Measurements from ENCODE around the gene SIM1. TPM values are rescaled to one million over a fixed set of nuclear protein-coding genes. Genes with fewer than 3 reads are reported as not detected.

SIM1 gene
- total RNA-seq (not detected), polyA plus RNA-seq (not detected), total RNA-seq (0 to 0.09 (median 0) reads per million in 6 experiments)

GRCh38 chr6:100464903-100465700 is at the start of gene SIM1:
SIM1 (minus strand) TSS chr6:100464921; CDS start chr6:100463468, 1,453 bp downstream.
- POLR2A ChIA-PET = no interaction called here
- ATAC-seq (peak in 1 of 2 donors; percentile 10), DNase-seq (no peak)
- peaks cover 8 to 36% (median 10%) of the 10 kb centered on the region in 3 donors for H3K36me3 Mint-ChIP-seq
- H3K9me3 Mint-ChIP-seq = peaks cover 4 to 74% (median 26%) of the 10 kb centered on the region in 9 donors
- H3K4me1 Mint-ChIP-seq = peaks cover 10 to 29% (median 23%) of the 10 kb centered on the region in 4 donors
- peak within 1 kb of the TSS in 2 of 10 donors; percentile 44 to 81 for H3K27ac Mint-ChIP-seq
- H3K4me3 Mint-ChIP-seq = peak within 1 kb of the TSS; percentile 25 to 78 (median 58)
- peaks cover 13 to 79% (median 54%) of the 10 kb centered on the region in 5 donors for H3K27me3 Mint-ChIP-seq

- peaks cover 27 to 79% (median 57%) of the 10 kb centered on the region in 3 donors for H3K36me3 Mint-ChIP-seq
- no peak overlapping the region for H3K4me3 Mint-ChIP-seq
- no peaks in the 10 kb centered on the region for H3K27me3 Mint-ChIP-seq
- no peaks in the 10 kb centered on the region for H3K4me1 Mint-ChIP-seq
- H3K27ac Mint-ChIP-seq = no peak overlapping the region
- POLR2A ChIA-PET = no interaction called here
- no peak for ATAC-seq
- H3K9me3 Mint-ChIP-seq = no peaks in the 10 kb centered on the region
- DNase-seq = no peak
Measured at GRCh38 chr6:100512203-100512862, 47.6 kb upstream of the SIM1 start.

- POLR2A ChIA-PET = no interaction called here
- H3K9me3 Mint-ChIP-seq = no peaks in the 10 kb centered on the region
- DNase-seq = no peak
- peaks cover 22 to 58% (median 47%) of the 10 kb centered on the region in 3 donors for H3K36me3 Mint-ChIP-seq
- H3K27me3 Mint-ChIP-seq = no peaks in the 10 kb centered on the region
- no peak overlapping the region for H3K27ac Mint-ChIP-seq
- H3K4me1 Mint-ChIP-seq = no peaks in the 10 kb centered on the region
- no peak for ATAC-seq
- H3K4me3 Mint-ChIP-seq = no peak overlapping the region
Measured at GRCh38 chr6:100509101-100509500, 44.4 kb upstream of the SIM1 start.

- no peak for ATAC-seq
- Mint-ChIP-seq H3K4me3 (no peak overlapping the region), H3K4me1 (no peaks in the 10 kb centered on the region), H3K36me3 (peaks cover 11 to 36% (median 31%) of the 10 kb centered on the region in 3 donors), H3K9me3 (no peaks in the 10 kb centered on the region), H3K27me3 (no peaks in the 10 kb centered on the region), H3K27ac (no peak overlapping the region)
- DNase-seq = no peak
- POLR2A ChIA-PET = no interaction called here
Measured at GRCh38 chr6:100506651-100507050, 41.9 kb upstream of the SIM1 start.

- H3K36me3 Mint-ChIP-seq = peaks cover 4 to 21% (median 17%) of the 10 kb centered on the region in 3 donors
- H3K27me3 Mint-ChIP-seq = peaks cover 0 to 6% (median 2%) of the 10 kb centered on the region in 5 donors
- ATAC-seq (no peak), DNase-seq (no peak)
- no peaks in the 10 kb centered on the region for H3K4me1 Mint-ChIP-seq
- POLR2A ChIA-PET = no interaction called here
- H3K4me3 Mint-ChIP-seq = no peak overlapping the region
- H3K9me3 Mint-ChIP-seq = peaks cover 0 to 6% (median 2%) of the 10 kb centered on the region in 9 donors
- no peak overlapping the region for H3K27ac Mint-ChIP-seq
Measured at GRCh38 chr6:100504786-100505737, 40.3 kb upstream of the SIM1 start.

GRCh38 chr6:100503043-100503705 is 38.5 kb upstream of the SIM1 start:
- no peak overlapping the region for H3K27ac Mint-ChIP-seq
- DNase-seq (no peak), ATAC-seq (no peak)
- no peak overlapping the region for H3K4me3 Mint-ChIP-seq
- peaks cover 0 to 24% (median 14%) of the 10 kb centered on the region in 9 donors for H3K9me3 Mint-ChIP-seq
- H3K27me3 Mint-ChIP-seq = peaks cover 9 to 25% (median 14%) of the 10 kb centered on the region in 5 donors
- H3K4me1 Mint-ChIP-seq = no peaks in the 10 kb centered on the region
- peaks cover 3 to 19% (median 9%) of the 10 kb centered on the region in 3 donors for H3K36me3 Mint-ChIP-seq
- POLR2A ChIA-PET = no interaction called here

GRCh38 chr6:100493206-100493888 is 28.6 kb upstream of the SIM1 start:
- Mint-ChIP-seq H3K36me3 (peaks cover 0 to 19% (median 0%) of the 10 kb centered on the region in 3 donors), H3K4me3 (no peak overlapping the region), H3K27me3 (peaks cover 18 to 50% (median 28%) of the 10 kb centered on the region in 5 donors), H3K4me1 (no peaks in the 10 kb centered on the region), H3K9me3 (peaks cover 0 to 40% (median 17%) of the 10 kb centered on the region in 9 donors), H3K27ac (no peak overlapping the region)
- no peak for DNase-seq
- POLR2A ChIA-PET = no interaction called here
- ATAC-seq = no peak

- no peak overlapping the region for H3K27ac Mint-ChIP-seq
- no peak for DNase-seq
- H3K9me3 Mint-ChIP-seq = peaks cover 0 to 27% (median 9%) of the 10 kb centered on the region in 9 donors
- peaks cover 0 to 14% (median 0%) of the 10 kb centered on the region in 3 donors for H3K36me3 Mint-ChIP-seq
- POLR2A ChIA-PET = no interaction called here
- H3K27me3 Mint-ChIP-seq = peaks cover 15 to 53% (median 28%) of the 10 kb centered on the region in 5 donors
- ATAC-seq = no peak
- H3K4me1 Mint-ChIP-seq = no peaks in the 10 kb centered on the region
- H3K4me3 Mint-ChIP-seq = no peak overlapping the region
Measured at GRCh38 chr6:100491952-100492670, 27.4 kb upstream of the SIM1 start.

- peaks cover 0 to 9% (median 0%) of the 10 kb centered on the region in 9 donors for H3K9me3 Mint-ChIP-seq
- H3K27ac Mint-ChIP-seq = no peak overlapping the region
- H3K27me3 Mint-ChIP-seq = peaks cover 17 to 54% (median 34%) of the 10 kb centered on the region in 5 donors
- POLR2A ChIA-PET = no interaction called here
- no peaks in the 10 kb centered on the region for H3K4me1 Mint-ChIP-seq
- ATAC-seq = no peak
- no peak overlapping the region for H3K4me3 Mint-ChIP-seq
- DNase-seq = no peak
- peaks cover 0 to 9% (median 0%) of the 10 kb centered on the region in 3 donors for H3K36me3 Mint-ChIP-seq
Measured at GRCh38 chr6:100490065-100490464, 25.3 kb upstream of the SIM1 start.

GRCh38 chr6:100488244-100488643 is 23.5 kb upstream of the SIM1 start:
- Mint-ChIP-seq H3K4me1 (peaks cover 0 to 2% (median 0%) of the 10 kb centered on the region in 4 donors), H3K36me3 (peaks cover 0 to 3% (median 0%) of the 10 kb centered on the region in 3 donors), H3K9me3 (peaks cover 0 to 2% (median 0%) of the 10 kb centered on the region in 9 donors), H3K27me3 (peaks cover 22 to 65% (median 41%) of the 10 kb centered on the region in 5 donors), H3K4me3 (no peak overlapping the region), H3K27ac (no peak overlapping the region)
- DNase-seq (no peak), ATAC-seq (no peak)
- POLR2A ChIA-PET = no interaction called here

GRCh38 chr6:100487638-100488037 is 22.9 kb upstream of the SIM1 start:
- H3K4me1 Mint-ChIP-seq = peaks cover 0 to 2% (median 0%) of the 10 kb centered on the region in 4 donors
- H3K27me3 Mint-ChIP-seq = peaks cover 20 to 60% (median 37%) of the 10 kb centered on the region in 5 donors
- H3K36me3 Mint-ChIP-seq = no peaks in the 10 kb centered on the region
- no peak overlapping the region for H3K4me3 Mint-ChIP-seq
- POLR2A ChIA-PET = no interaction called here
- DNase-seq (no peak), ATAC-seq (no peak)
- no peak overlapping the region for H3K27ac Mint-ChIP-seq
- H3K9me3 Mint-ChIP-seq = no peaks in the 10 kb centered on the region

Data from naive thymus-derived CD8-positive, alpha-beta T cell (primary cell).